SIG-M5 treated with dmso at 0.1 percent for 504 hours (cell line): ENCODE data around the gene EDN2.

Source experiments
- DNase-seq: peaks from one replicate; lab custom pipeline; 2025; ENCODE audit not compliant: unreplicated experiment; lab: John Stamatoyannopoulos, UW

The EDN2 gene

DNA sequence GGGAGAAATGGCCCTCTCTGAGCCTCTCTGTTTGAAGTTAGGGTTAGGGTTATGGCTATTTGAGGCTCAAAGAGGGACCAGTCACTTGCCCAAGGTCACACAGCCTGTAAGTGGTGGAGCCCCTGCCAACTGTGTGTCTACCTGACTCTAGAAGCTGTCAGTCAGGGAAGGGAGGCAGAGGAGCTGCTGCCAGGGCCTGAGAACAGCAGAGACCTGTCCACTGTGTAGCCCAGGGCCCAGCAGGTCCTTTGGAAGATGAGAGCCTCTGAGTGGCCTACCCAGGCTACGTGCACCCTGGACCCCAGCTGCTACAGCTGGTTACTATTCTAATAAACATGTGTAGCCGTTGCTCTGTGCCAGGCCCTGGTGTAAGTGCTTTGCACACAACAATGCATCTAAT, 15.1 kb upstream of the EDN2 start:
- no peak for DNase-seq

- DNase-seq, result no peak
Observed at GRCh38 chr1:41498804-41499203, 14.3 kb upstream of the EDN2 start.

DNA sequence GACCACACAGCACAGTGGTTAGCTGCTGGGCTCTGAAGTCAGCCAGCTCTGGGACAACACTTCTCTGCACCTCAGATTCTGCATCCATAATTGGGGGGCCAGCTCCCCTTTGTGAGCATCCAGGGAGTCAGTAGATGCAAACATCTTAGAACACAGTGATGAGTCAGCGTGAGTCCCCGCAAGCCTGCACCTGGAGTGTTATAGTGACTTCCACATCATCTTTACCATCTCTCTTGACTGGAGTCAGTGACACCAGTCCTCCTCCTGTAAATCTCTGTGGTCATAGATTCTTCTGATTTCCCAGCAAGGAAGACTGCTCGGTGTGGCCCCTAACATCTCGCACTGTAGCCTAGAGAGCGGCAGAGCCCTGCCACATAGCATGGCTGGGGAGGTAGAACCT, 13.9 kb upstream of the EDN2 start:
- no peak for DNase-seq

- no peak for DNase-seq
Observed at GRCh38 chr1:41497461-41498030, 13.1 kb upstream of the EDN2 start.

GRCh38 chr1:41497056-41497440, 12.6 kb upstream of the EDN2 start:
- DNase-seq, result no peak

- peak; percentile 53 for DNase-seq
Observed at GRCh38 chr1:41496080-41497055, 11.9 kb upstream of the EDN2 start.

DNA sequence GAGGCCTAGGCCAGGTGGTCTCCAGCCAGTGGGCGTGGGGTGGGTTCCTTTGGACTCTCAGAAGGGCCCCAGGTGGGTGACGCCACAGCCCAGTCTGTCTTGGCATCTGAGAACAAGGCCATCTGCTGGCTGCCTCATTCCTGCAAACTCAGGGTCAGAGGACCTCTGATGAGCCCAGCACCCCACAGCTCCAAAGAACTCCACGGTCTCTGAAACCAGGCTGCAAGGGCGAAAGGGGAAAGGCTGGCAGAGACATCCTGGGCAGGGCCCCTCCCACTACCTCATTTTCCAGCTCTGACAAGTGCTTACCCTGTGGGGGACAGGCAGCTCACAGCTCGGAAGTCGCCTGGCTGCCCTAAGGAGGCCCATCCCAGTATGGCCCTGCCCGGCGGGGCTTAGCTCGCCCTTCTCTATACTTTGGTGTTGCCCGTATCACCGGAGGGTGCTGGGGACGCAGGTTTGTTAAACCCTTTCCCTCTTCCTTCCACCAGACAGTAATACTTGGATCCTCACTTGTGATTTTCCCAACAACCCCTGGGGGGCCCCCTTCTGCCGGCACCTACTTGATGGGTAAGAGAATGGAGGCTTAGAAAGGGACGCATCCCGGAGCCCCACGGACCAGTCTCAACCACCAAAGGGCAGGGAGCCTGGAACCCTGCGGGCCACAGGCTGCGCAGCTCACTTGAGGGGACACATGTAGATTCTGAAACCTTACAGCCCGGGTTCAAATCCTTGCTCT, 10.9 kb upstream of the EDN2 start:
- DNase-seq, result peak; percentile 47

GRCh38 chr1:41494351-41495209, 10.1 kb upstream of the EDN2 start:
- DNase-seq, result no peak

DNA sequence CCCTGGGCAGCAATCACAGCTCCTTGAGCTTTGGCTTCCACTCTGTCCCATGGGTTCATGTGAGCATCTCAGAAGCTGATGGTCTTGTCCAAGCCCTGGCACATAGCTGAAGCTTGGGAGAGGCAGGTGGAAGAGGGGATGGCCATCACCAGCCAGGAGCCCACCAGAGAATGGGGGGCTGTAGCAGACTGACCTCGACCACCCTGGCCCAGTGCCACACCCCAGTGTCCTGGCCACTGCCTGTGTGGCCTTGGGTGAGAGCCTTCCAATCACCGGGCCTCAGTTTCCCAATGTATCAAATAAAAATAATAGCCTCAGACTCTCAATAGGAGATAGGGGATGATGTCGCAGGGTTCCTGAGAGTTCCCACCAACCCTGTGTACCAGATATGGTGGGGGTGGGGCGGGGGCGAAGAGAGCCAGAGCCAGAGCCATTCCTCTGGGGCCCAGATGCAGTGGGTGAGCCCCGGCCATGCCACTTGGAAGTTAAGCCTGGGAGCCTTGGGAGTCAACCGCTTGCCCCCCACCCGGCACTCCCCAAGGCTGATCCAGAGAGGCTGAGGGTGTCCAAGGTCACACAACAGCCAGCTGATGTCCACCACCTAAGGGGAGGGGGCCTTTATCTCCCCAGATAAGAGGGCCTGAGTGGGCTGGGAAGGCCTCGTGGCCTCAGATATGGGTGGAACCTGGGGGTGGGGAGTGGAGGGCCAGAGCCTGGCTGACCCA, 9.3 kb upstream of the EDN2 start:
- no peak for DNase-seq

DNA sequence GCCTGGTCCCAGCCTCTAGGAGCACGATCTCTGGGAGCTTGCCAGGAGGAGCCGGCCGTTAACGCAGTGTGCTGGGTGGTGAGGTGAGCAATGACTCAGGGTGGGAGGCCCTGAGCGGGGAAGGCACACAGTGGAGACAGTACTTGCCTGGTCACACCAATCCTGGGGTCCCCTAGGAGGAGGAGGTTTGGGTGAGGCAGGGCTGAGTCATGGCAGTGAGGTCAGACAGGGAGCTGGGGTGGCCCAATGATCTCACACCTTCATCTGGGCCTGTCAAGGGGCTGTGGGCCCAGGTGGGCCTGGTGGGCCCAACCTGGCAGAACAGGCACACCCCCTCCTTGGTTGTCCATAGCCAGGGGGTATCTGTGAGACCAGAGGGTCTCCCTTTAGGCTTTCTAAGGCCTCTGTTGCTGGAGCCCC, 8.6 kb upstream of the EDN2 start:
- no peak for DNase-seq

DNA sequence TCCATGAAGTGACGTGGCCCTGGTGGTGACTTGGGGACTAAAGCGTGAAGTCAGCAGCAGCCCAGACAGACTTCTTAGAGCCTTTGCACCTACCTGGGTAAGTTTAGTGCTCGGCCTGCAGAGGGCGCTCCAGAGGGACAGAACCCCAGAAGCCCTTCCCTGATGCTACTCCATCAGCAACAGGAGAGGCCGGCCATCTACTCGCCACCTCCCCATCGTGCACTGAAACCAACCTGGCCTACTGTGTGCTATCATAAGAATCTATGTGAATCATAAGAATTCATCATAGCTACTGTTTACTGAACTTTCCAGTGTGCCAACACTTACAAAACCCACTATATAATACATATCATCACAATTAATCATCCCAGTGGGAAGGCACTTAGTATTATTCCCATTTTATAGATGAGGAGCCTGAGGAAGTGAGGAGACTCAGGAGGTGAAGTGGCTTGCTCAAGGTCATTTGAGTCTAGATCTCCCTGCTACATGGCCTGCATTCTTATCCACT, 7.9 kb upstream of the EDN2 start:
- DNase-seq, result peak; percentile 55

- no peak for DNase-seq
Observed at GRCh38 chr1:41490911-41491310, 6.4 kb upstream of the EDN2 start.

DNA sequence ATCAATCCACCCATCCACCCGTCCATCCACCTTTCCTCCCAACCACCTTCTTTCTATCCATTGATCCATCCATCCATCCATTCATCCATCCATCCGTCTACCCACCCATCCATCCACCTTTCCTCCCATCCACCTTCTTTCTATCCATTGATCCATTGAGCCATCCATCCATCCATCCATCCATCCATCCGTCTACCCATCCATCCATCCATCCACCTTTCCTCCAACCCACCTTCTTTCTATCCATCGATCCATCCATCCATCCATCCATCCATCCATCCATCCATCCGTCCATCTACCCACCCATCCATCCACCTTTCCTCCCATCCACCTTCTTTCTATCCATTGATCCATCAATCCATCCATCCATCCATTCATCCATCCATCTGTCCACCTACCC, 5.1 kb upstream of the EDN2 start:
- DNase-seq, result no peak

DNA sequence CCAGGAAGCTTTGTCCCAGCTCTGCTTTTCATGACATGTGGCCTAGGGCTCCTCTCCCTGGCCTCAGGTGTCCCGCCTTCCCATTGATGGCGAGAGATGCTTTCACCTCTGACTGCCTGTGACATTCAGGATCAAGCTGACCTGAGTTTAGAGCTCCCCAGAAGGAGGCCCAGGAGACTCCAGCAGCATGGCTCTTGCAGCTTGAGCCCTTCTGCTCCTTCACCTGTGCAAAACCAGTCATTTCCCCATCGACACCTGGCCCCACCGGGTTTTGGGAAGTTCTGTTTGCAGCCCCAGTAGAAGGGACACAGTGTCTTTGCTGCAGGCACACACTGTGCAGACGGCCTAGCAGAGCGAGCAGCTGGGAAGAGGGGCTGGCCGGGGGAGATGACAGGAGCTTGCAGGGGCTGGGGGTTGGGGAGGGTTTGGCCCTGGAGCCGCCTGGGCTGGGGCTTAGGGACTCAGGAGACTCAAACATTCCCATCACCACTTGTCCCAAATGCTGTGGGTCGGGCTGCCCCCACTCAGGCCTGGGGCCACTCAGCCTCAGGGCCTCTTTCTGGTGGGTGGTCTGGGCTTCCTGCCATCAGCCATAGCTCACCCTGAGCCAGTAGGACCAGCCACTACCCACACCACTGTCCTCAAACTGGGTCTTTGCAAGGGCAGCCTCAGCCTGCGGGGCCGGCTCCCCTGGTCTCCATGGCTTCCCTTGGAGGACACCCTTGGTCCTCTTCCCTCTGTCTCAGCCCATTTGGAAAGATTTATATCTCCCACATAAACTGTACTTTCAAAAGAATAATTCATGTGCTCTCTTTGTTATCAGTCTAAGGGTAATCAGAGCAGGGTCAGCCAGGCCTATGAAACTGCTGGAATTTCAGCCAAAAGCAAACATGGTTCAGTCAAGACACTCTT, 3.8 kb upstream of the EDN2 start:
- no peak for DNase-seq

- peak; percentile 25 for DNase-seq
Observed at GRCh38 chr1:41487126-41488039, 2.9 kb upstream of the EDN2 start.

- no peak for DNase-seq
Observed at GRCh38 chr1:41486371-41487125, 2.1 kb upstream of the EDN2 start.

DNA sequence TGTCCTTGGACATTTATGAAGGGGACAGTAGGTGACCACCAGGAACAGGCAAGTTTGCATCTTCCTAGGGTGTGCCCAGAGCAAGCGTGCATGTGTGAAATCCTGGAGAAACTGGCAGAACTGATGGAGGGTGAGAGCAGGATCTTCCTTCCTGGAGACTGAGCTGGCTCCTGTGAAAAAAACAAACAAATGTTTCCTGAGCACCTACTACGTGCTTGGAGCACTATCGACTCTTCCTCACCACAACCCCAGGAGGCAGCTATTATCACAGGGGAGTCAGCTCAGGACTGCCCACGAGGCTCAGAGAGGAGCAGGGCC, 1.5 kb upstream of the EDN2 start:
- no peak for DNase-seq
